ENCODE data around the gene SEPTIN12. TPM values are rescaled to one million over a fixed set of nuclear protein-coding genes. Genes with fewer than 3 reads are reported as not detected.

Gene SEPTIN12
- total and polyA plus RNA-seq, 9 donors, result 0.32 TPM; not detected in 8

DNA sequence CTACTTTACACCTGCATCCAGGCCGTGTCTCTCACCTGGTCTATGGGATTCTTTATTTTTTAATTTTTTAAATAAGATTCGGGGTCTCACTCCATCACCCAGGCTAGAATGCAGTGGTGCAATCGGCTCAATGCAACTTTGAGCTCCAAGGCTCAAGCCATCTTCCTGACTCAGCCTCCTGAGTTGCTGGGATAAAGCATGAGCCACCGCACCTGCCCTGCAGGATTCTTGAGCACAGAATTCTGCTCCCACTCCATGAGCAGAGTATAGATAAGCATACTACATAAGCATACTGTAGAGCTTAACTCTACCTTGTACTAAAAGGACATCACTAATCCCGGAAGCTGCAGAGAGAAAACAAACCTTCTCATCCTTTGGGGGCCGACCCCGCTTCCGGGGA is 43.5 kb upstream of the SEPTIN12 start:
- no peak for TF ChIP-seq EP300 (IDR thresholded peaks at IDR 0.05)
- TF ChIP-seq, protein P1, sequence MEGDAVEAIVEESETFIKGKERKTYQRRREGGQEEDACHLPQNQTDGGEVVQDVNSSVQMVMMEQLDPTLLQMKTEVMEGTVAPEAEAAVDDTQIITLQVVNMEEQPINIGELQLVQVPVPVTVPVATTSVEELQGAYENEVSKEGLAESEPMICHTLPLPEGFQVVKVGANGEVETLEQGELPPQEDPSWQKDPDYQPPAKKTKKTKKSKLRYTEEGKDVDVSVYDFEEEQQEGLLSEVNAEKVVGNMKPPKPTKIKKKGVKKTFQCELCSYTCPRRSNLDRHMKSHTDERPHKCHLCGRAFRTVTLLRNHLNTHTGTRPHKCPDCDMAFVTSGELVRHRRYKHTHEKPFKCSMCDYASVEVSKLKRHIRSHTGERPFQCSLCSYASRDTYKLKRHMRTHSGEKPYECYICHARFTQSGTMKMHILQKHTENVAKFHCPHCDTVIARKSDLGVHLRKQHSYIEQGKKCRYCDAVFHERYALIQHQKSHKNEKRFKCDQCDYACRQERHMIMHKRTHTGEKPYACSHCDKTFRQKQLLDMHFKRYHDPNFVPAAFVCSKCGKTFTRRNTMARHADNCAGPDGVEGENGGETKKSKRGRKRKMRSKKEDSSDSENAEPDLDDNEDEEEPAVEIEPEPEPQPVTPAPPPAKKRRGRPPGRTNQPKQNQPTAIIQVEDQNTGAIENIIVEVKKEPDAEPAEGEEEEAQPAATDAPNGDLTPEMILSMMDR (IDR thresholded peaks at IDR 0.05), result no peak
- no peak for TF ChIP-seq POLR2A (IDR thresholded peaks at IDR 0.05)

DNA sequence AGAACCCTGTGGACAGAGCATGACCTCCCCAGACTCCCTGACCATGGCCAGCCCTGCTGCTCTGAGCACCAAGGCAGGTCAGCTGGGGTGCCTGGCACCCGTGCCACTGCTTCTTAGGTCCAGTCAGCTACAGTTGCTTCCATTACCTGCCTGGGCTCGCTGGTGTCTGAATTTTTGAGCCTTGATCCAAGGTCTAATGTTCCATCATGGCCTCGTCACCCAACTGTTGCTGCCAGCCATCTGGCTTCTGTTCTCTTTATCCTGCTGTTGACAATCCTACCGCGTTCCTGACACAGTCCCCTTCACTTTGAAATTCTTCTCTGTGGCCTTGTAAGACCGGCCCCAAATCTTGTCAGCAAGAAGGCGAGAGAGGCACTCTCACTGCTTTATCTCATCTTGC is 42.3 kb upstream of the SEPTIN12 start:
- H3K27ac ChIP-seq, result no peak overlapping the region
- H3K4me3 ChIP-seq, result no peak overlapping the region
- H3K4me1 ChIP-seq (ENCODE audit: insufficient read depth), result no peaks in the 10 kb centered on the region
- H3K36me3 ChIP-seq, result no peaks in the 10 kb centered on the region
- WGBS, 3 donors, result 81 to 85% (median 82%) methylated on average over 7 of the region's 7 CpGs
- TF ChIP-seq EP300 (IDR thresholded peaks at IDR 0.05) (no peak), POLR2A (IDR thresholded peaks at IDR 0.05) (no peak)
- TF ChIP-seq, protein P1 (IDR thresholded peaks at IDR 0.05), result no peak
- no peaks in the 10 kb centered on the region for H3K27me3 ChIP-seq
- no peak for DNase-seq
- no peaks in the 10 kb centered on the region for H3K9me3 ChIP-seq
- intact Hi-C loops (cut with DNase I), result no loop called here

More for the DNA sequence above, 43.5 kb upstream of the SEPTIN12 start:
- no peaks in the 10 kb centered on the region for H3K36me3 ChIP-seq
- no peak for DNase-seq
- H3K4me3 ChIP-seq, result no peak overlapping the region
- H3K9me3 ChIP-seq, result no peaks in the 10 kb centered on the region
- no peaks in the 10 kb centered on the region for H3K4me1 ChIP-seq (ENCODE audit: insufficient read depth)
- H3K27ac ChIP-seq, result no peak overlapping the region
- intact Hi-C loops (cut with DNase I), result no loop called here
- WGBS, 3 donors, result 95% methylated on average over 8 of the region's 8 CpGs
- no peaks in the 10 kb centered on the region for H3K27me3 ChIP-seq

DNA sequence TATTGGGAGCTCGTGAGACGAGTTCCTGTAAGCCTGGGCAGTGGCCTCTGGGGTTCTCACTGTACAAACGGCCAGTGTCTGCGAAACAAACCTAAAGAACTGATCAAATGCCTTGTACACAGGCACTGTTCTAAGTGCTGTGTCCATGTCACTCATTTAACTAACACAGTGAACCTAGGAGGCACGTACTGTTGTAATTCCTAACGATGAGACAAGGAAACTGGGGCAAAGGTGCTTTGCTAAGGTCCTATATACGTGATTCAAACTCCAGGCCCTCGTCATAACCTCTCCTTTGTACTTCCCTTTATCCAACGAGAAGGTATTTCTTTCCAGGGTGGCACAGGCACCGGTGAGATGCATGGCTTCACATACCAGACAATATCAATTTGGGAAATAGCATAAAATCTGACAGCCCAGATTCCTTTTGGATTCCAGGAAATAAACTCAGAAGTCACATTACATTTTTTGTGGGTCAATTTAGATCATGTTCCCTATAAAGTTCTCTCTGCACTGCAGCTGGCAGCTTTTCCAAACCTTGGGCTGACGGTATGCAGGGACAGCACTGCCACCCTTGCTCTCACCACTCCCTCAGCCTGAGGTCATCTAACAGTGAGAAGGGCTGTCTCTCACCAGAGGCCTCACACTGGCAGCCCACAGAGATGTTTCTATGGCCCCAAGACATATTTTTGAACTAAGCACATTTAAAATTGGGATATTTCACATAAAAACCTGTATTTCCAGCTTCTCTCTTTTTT is 40.6 kb upstream of the SEPTIN12 start:
- H3K9me3 ChIP-seq, result no peaks in the 10 kb centered on the region
- no peak for DNase-seq
- intact Hi-C loops (cut with DNase I), result no loop called here
- no peak overlapping the region for H3K27ac ChIP-seq
- TF ChIP-seq EP300 (IDR thresholded peaks at IDR 0.05), result no peak
- TF ChIP-seq POLR2A (IDR thresholded peaks at IDR 0.05), result no peak
- TF ChIP-seq, protein P1 (IDR thresholded peaks at IDR 0.05), result no peak
- no peak overlapping the region for H3K4me3 ChIP-seq
- whole genome bisulfite sequencing, 3 donors, result 88 to 92% (median 92%) methylated on average over 11 of the region's 11 CpGs
- no peaks in the 10 kb centered on the region for H3K27me3 ChIP-seq
- no peaks in the 10 kb centered on the region for H3K36me3 ChIP-seq
- no peaks in the 10 kb centered on the region for H3K4me1 ChIP-seq (ENCODE audit: insufficient read depth)

GRCh38 chr16:4826980-4827379 is 38.8 kb upstream of the SEPTIN12 start:
- H3K4me1 ChIP-seq (ENCODE audit: insufficient read depth), result no peaks in the 10 kb centered on the region
- no peak for DNase-seq
- 78 to 88% (median 87%) methylated on average over 10 of the region's 10 CpGs for WGBS, 3 donors
- no peaks in the 10 kb centered on the region for H3K36me3 ChIP-seq
- TF ChIP-seq, protein P1 (IDR thresholded peaks at IDR 0.05), result no peak
- TF ChIP-seq EP300 (IDR thresholded peaks at IDR 0.05) (no peak), POLR2A (IDR thresholded peaks at IDR 0.05) (no peak)
- intact Hi-C loops (cut with DNase I), result no loop called here
- no peaks in the 10 kb centered on the region for H3K27me3 ChIP-seq
- H3K27ac ChIP-seq, result no peak overlapping the region
- no peak overlapping the region for H3K4me3 ChIP-seq
- no peaks in the 10 kb centered on the region for H3K9me3 ChIP-seq

Data from ovary (tissue), 9 donors.